ENCODE data around the gene CHD5. TPM values are rescaled to one million over a fixed set of nuclear protein-coding genes. Genes with fewer than 3 reads are reported as not detected.

The CHD5 gene
- polyA plus RNA-seq, 2 of the 4 experiments (the other 2 are of a cell fraction), result 0.21 to 0.66 TPM

GRCh38 chr1:6094801-6095505 is 85.2 kb downstream of the CHD5 start:
- H3K4me2 ChIP-seq, result no peak overlapping the region
- ATAC-seq (no peak), FAIRE-seq (no peak), DNase-seq (ENCODE audit: low read depth in 1 of 2, low spot score in 1 of 2) (no peak)
- ChIA-PET POLR2A (no interaction called here), CTCF (interaction anchor here (1.0 to 1.4 kb wide), 2 partner anchors 9 to 10 kb away, joined by 4 to 5 read pairs; no protein-coding TSS in a partner anchor)
- no peak overlapping the region for H3K27ac ChIP-seq
- TF ChIP-seq SREBF2 (IDR thresholded peaks at IDR 0.05) (no peak), CBX8 (IDR thresholded peaks at IDR 0.05) (no peak), HEYL (CRISPR knock-in tag; IDR thresholded peaks at IDR 0.05) (no peak), NFE2L2 (conservative IDR thresholded peaks at IDR 0.05; ENCODE audit: low read length) (no peak), GATA3 (IDR thresholded peaks at IDR 0.05; ENCODE audit: borderline replicate concordance) (no peak), REST (IDR thresholded peaks at IDR 0.05) (no peak), ESRRA (IDR thresholded peaks at IDR 0.05; ENCODE audit: borderline replicate concordance, low read length) (no peak), RFX5 (IDR thresholded peaks at IDR 0.05) (no peak), MAFK (IDR thresholded peaks at IDR 0.05; ENCODE audit: partially characterized antibody) (no peak), TP53 (CRISPR knock-in tag; IDR thresholded peaks at IDR 0.05) (no peak), HES2 (IDR thresholded peaks at IDR 0.05) (no peak), ZC3H11A (IDR thresholded peaks at IDR 0.05) (no peak), KDM1A (IDR thresholded peaks at IDR 0.05; ENCODE audit: low read depth) (no peak)
- TF ChIP-seq, protein P1, sequence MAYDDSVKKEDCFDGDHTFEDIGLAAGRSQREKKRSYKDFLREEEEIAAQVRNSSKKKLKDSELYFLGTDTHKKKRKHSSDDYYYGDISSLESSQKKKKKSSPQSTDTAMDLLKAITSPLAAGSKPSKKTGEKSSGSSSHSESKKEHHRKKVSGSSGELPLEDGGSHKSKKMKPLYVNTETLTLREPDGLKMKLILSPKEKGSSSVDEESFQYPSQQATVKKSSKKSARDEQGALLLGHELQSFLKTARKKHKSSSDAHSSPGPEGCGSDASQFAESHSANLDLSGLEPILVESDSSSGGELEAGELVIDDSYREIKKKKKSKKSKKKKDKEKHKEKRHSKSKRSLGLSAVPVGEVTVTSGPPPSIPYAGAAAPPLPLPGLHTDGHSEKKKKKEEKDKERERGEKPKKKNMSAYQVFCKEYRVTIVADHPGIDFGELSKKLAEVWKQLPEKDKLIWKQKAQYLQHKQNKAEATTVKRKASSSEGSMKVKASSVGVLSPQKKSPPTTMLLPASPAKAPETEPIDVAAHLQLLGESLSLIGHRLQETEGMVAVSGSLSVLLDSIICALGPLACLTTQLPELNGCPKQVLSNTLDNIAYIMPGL (CRISPR knock-in tag; IDR thresholded peaks at IDR 0.05; ENCODE audit: borderline replicate concordance), result no peak
- H3K4me3 ChIP-seq, result no peak overlapping the region
- no peaks in the 10 kb centered on the region for H3K4me1 ChIP-seq
- 100% methylated on average over 3 of the region's 21 CpGs for WGBS (ENCODE audit: missing lambda C conversion rate)
- H3K9me3 ChIP-seq, result no peaks in the 10 kb centered on the region

- no peak overlapping the region for H3K27ac ChIP-seq
- WGBS (ENCODE audit: missing lambda C conversion rate), result 89% methylated on average over 15 of the region's 19 CpGs
- no peak for DNase-seq (ENCODE audit: low read depth in 1 of 2, low spot score in 1 of 2)
- TF ChIP-seq, protein P2, sequence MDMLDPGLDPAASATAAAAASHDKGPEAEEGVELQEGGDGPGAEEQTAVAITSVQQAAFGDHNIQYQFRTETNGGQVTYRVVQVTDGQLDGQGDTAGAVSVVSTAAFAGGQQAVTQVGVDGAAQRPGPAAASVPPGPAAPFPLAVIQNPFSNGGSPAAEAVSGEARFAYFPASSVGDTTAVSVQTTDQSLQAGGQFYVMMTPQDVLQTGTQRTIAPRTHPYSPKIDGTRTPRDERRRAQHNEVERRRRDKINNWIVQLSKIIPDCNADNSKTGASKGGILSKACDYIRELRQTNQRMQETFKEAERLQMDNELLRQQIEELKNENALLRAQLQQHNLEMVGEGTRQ (IDR thresholded peaks at IDR 0.05), result no peak
- TF ChIP-seq CEBPB (IDR thresholded peaks at IDR 0.05), result no peak
- TF ChIP-seq HOXB13 (CRISPR knock-in tag; IDR thresholded peaks at IDR 0.05; ENCODE audit: low read depth), result no peak
- no peak for TF ChIP-seq RCOR1 (IDR thresholded peaks at IDR 0.05; ENCODE audit: low read depth, low read length)
- no peak for TF ChIP-seq POLR2A (IDR thresholded peaks at IDR 0.05; ENCODE audit: low read length)
- no peak for TF ChIP-seq RAD21 (conservative IDR thresholded peaks at IDR 0.05 in 1 of 2, IDR thresholded peaks at IDR 0.05 in 1 of 2)
- TF ChIP-seq CBX8 (IDR thresholded peaks at IDR 0.05), result no peak
- TF ChIP-seq HOXA7 (CRISPR knock-in tag; IDR thresholded peaks at IDR 0.05), result no peak
- TF ChIP-seq REST (IDR thresholded peaks at IDR 0.05), result no peak
- TF ChIP-seq SREBF2 (IDR thresholded peaks at IDR 0.05), result no peak
- POLR2A ChIA-PET, result no interaction called here
- no peaks in the 10 kb centered on the region for H3K9me3 ChIP-seq
- H3K4me3 ChIP-seq, result no peak overlapping the region
- no peak for FAIRE-seq
- no peak for ATAC-seq
- CTCF ChIA-PET, result interaction anchor here (1.0 to 1.4 kb wide), 2 partner anchors 8 to 11 kb away, joined by 4 to 5 read pairs; no protein-coding TSS in a partner anchor
- no peaks in the 10 kb centered on the region for H3K4me1 ChIP-seq
- H3K4me2 ChIP-seq, result no peak overlapping the region
Measured at GRCh38 chr1:6094246-6094645, 85.9 kb downstream of the CHD5 start.
